Suprapubic skin (tissue), 4 donors: Measurements from ENCODE around the gene SLC25A13.

Source experiments
- EP300 ChIP-seq: sonication (generic); formaldehyde crosslinking; IDR thresholded peaks from one replicate; pipeline ENCODE4 v1.6.1; 2017; ENCODE audit warnings: antibody characterized with exemption
- POLR2A ChIP-seq, 2 donors: fragments of 450-650 bp; IDR thresholded peaks; one replicate each; pipeline ENCODE4 v1.6.1; 2017; ENCODE audit warnings: antibody characterized with exemption in 2 of 2, mild to moderate bottlenecking in 2 of 2, moderate library complexity in 2 of 2
- POLR2AphosphoS5 ChIP-seq, 3 donors: sonication (generic); formaldehyde crosslinking; IDR thresholded peaks; one replicate each; pipeline ENCODE4 v1.6.1; 2017; ENCODE audit warnings: antibody characterized with exemption in 3 of 3
- TF ChIP-seq, protein P1 (sequence below), 2 donors: fragments of 200-600 bp in 1 of 2; fragments of 450-650 bp in 1 of 2; sonication (generic) in 1 of 2; IDR thresholded peaks; one replicate each; pipeline ENCODE4 v1.5.1; 2016 to 2019; ENCODE audit warnings: antibody characterized with exemption in 2 of 2, mild to moderate bottlenecking in 1 of 2, moderate library complexity in 1 of 2

DNA sequence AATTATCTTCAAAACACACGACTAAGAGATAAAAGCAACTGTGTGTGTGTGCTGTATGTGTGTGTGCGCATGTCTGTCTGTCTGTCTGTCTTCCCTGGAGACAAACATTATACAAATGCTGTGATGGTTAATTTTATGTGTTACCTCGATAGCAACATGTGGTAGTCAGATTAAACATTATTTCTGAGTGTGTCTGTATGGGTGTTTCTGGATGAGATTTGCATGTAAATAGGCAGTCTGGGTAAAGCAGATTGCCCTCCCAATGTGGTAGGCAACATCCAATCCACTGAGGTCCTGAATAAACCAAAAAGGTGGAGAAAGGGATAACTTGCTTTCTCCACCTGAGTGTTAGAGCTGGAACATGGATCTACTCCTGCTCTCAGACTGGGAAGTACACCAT lies 67.9 kb downstream of the SLC25A13 start:
- TF ChIP-seq, protein P1, sequence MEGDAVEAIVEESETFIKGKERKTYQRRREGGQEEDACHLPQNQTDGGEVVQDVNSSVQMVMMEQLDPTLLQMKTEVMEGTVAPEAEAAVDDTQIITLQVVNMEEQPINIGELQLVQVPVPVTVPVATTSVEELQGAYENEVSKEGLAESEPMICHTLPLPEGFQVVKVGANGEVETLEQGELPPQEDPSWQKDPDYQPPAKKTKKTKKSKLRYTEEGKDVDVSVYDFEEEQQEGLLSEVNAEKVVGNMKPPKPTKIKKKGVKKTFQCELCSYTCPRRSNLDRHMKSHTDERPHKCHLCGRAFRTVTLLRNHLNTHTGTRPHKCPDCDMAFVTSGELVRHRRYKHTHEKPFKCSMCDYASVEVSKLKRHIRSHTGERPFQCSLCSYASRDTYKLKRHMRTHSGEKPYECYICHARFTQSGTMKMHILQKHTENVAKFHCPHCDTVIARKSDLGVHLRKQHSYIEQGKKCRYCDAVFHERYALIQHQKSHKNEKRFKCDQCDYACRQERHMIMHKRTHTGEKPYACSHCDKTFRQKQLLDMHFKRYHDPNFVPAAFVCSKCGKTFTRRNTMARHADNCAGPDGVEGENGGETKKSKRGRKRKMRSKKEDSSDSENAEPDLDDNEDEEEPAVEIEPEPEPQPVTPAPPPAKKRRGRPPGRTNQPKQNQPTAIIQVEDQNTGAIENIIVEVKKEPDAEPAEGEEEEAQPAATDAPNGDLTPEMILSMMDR (IDR thresholded peaks at IDR 0.05), result no peak
- TF ChIP-seq EP300, result no peak
- no peak for TF ChIP-seq POLR2AphosphoS5 (IDR thresholded peaks at IDR 0.05)
- no peak for TF ChIP-seq POLR2A (IDR thresholded peaks at IDR 0.05)
